ENCODE measurements around the gene NFIB.

NFIB gene

GRCh38 chr9:14353222-14354056 lies 39.5 kb upstream of the NFIB start:
- in situ Hi-C loops (cut with HindIII; ENCODE audit: low sequenced_read_pairs) = no loop called here
- peak; percentile 92 for TF ChIP-seq CTCF (IDR thresholded peaks at IDR 0.05; ENCODE audit: low read depth, low read length)
- H3K4me3 ChIP-seq (ENCODE audit: low read depth, low read length) = no peak overlapping the region
- peak; percentile 82 for DNase-seq (ENCODE audit: low read depth, low spot score)

- in situ Hi-C loops (cut with HindIII; ENCODE audit: low sequenced_read_pairs) = no loop called here
Observed at GRCh38 chr9:14352503-14352902, 38.6 kb upstream of the NFIB start.

GRCh38 chr9:14351221-14351836 lies 37.4 kb upstream of the NFIB start:
- in situ Hi-C loops (cut with HindIII; ENCODE audit: low sequenced_read_pairs) = no loop called here
- no peak for DNase-seq (ENCODE audit: low read depth, low spot score)
- H3K4me3 ChIP-seq (ENCODE audit: low read depth, low read length) = no peak overlapping the region
- TF ChIP-seq CTCF (IDR thresholded peaks at IDR 0.05; ENCODE audit: low read depth, low read length) = no peak

More at GRCh38 chr9:14352503-14352902, 38.6 kb upstream of the NFIB start:
- no peak overlapping the region for H3K4me3 ChIP-seq (ENCODE audit: low read depth, low read length)
- TF ChIP-seq CTCF (IDR thresholded peaks at IDR 0.05; ENCODE audit: low read depth, low read length) = no peak
- no peak for DNase-seq (ENCODE audit: low read depth, low spot score)

- DNase-seq (ENCODE audit: low read depth, low spot score) = no peak
- H3K4me3 ChIP-seq (ENCODE audit: low read depth, low read length) = no peak overlapping the region
- no peak for TF ChIP-seq CTCF (IDR thresholded peaks at IDR 0.05; ENCODE audit: low read depth, low read length)
- in situ Hi-C loops (cut with HindIII; ENCODE audit: low sequenced_read_pairs) = no loop called here
Observed at GRCh38 chr9:14350754-14351153, 36.8 kb upstream of the NFIB start.

GRCh38 chr9:14350349-14350728 lies 36.4 kb upstream of the NFIB start:
- in situ Hi-C loops (cut with HindIII; ENCODE audit: low sequenced_read_pairs) = no loop called here
- no peak for DNase-seq (ENCODE audit: low read depth, low spot score)
- H3K4me3 ChIP-seq (ENCODE audit: low read depth, low read length) = no peak overlapping the region
- no peak for TF ChIP-seq CTCF (IDR thresholded peaks at IDR 0.05; ENCODE audit: low read depth, low read length)

GRCh38 chr9:14349447-14350348 lies 35.8 kb upstream of the NFIB start:
- no peak for TF ChIP-seq CTCF (IDR thresholded peaks at IDR 0.05; ENCODE audit: low read depth, low read length)
- DNase-seq (ENCODE audit: low read depth, low spot score) = peak; percentile 48
- in situ Hi-C loops (cut with HindIII; ENCODE audit: low sequenced_read_pairs) = no loop called here
- H3K4me3 ChIP-seq (ENCODE audit: low read depth, low read length) = peak overlapping the region; percentile 34
